ENCODE measurements around the gene USP34.

USP34 gene

GRCh38 chr2:61368687-61369665 is 101.9 kb downstream of the USP34 start:
- no peak for DNase-seq

- DNase-seq: no peak
These were observed 103.7 kb downstream of the USP34 start for GRCh38 chr2:61367177-61367576.

GRCh38 chr2:61363580-61363979 is 107.3 kb downstream of the USP34 start:
- DNase-seq: no peak

GRCh38 chr2:61362873-61363272 is 108.0 kb downstream of the USP34 start:
- no peak for DNase-seq

GRCh38 chr2:61361068-61361467 is 109.8 kb downstream of the USP34 start:
- no peak for DNase-seq

- no peak for DNase-seq
These were observed 111.8 kb downstream of the USP34 start for GRCh38 chr2:61359058-61359457.

GRCh38 chr2:61357681-61358080 is 113.2 kb downstream of the USP34 start:
- no peak for DNase-seq

GRCh38 chr2:61356958-61357350 is 113.9 kb downstream of the USP34 start:
- no peak for DNase-seq

GRCh38 chr2:61356261-61356957 is 114.5 kb downstream of the USP34 start:
- DNase-seq: no peak

GRCh38 chr2:61354543-61355197 is 116.2 kb downstream of the USP34 start:
- DNase-seq: no peak

GRCh38 chr2:61353909-61354308 is 117.0 kb downstream of the USP34 start:
- no peak for DNase-seq

GRCh38 chr2:61350777-61351176 is 120.1 kb downstream of the USP34 start:
- DNase-seq: no peak

GRCh38 chr2:61343141-61343540 is 127.7 kb downstream of the USP34 start:
- no peak for DNase-seq

GRCh38 chr2:61340242-61340641 is 130.6 kb downstream of the USP34 start:
- DNase-seq: no peak

- no peak for DNase-seq
These were observed 132.4 kb downstream of the USP34 start for GRCh38 chr2:61338447-61338846.

GRCh38 chr2:61335187-61335586 is 135.7 kb downstream of the USP34 start:
- no peak for DNase-seq

GRCh38 chr2:61334466-61334865 is 136.4 kb downstream of the USP34 start:
- no peak for DNase-seq

- no peak for DNase-seq
These were observed 142.1 kb downstream of the USP34 start for GRCh38 chr2:61328707-61329251.

- no peak for DNase-seq
These were observed 143.7 kb downstream of the USP34 start for GRCh38 chr2:61327173-61327572.

GRCh38 chr2:61326423-61326822 is 144.5 kb downstream of the USP34 start:
- no peak for DNase-seq

- no peak for DNase-seq
These were observed 150.7 kb downstream of the USP34 start for GRCh38 chr2:61320181-61320580.

GRCh38 chr2:61318553-61318952 is 152.3 kb downstream of the USP34 start:
- DNase-seq: no peak
